ENCODE results near the gene SYTL1.
"Not testable (repeated sequence)": the region's sequence is repeated elsewhere in the genome, so short reads cannot be mapped to it uniquely, and the experiment has no call there.

Gene SYTL1

GRCh38 chr1:27383039-27383605 lies 41.3 kb downstream of the SYTL1 start, which contains the start of gene CD164L2:
TSS of gene CD164L2 (minus strand) at chr1:27383333. CDS start at chr1:27383239, 94 bp downstream.
- TF ChIP-seq, protein P1, sequence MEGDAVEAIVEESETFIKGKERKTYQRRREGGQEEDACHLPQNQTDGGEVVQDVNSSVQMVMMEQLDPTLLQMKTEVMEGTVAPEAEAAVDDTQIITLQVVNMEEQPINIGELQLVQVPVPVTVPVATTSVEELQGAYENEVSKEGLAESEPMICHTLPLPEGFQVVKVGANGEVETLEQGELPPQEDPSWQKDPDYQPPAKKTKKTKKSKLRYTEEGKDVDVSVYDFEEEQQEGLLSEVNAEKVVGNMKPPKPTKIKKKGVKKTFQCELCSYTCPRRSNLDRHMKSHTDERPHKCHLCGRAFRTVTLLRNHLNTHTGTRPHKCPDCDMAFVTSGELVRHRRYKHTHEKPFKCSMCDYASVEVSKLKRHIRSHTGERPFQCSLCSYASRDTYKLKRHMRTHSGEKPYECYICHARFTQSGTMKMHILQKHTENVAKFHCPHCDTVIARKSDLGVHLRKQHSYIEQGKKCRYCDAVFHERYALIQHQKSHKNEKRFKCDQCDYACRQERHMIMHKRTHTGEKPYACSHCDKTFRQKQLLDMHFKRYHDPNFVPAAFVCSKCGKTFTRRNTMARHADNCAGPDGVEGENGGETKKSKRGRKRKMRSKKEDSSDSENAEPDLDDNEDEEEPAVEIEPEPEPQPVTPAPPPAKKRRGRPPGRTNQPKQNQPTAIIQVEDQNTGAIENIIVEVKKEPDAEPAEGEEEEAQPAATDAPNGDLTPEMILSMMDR (IDR thresholded peaks at IDR 0.05; ENCODE audit: insufficient read depth, low read length): no peak
- TF ChIP-seq GABPA (IDR thresholded peaks at IDR 0.05; ENCODE audit: low read depth) (no peak), SPI1 (IDR thresholded peaks at IDR 0.05; ENCODE audit: borderline replicate concordance, low read depth) (no peak), POLR2AphosphoS5 (IDR thresholded peaks at IDR 0.05; ENCODE audit: low read depth) (no peak)
- TF ChIP-seq, protein P2, sequence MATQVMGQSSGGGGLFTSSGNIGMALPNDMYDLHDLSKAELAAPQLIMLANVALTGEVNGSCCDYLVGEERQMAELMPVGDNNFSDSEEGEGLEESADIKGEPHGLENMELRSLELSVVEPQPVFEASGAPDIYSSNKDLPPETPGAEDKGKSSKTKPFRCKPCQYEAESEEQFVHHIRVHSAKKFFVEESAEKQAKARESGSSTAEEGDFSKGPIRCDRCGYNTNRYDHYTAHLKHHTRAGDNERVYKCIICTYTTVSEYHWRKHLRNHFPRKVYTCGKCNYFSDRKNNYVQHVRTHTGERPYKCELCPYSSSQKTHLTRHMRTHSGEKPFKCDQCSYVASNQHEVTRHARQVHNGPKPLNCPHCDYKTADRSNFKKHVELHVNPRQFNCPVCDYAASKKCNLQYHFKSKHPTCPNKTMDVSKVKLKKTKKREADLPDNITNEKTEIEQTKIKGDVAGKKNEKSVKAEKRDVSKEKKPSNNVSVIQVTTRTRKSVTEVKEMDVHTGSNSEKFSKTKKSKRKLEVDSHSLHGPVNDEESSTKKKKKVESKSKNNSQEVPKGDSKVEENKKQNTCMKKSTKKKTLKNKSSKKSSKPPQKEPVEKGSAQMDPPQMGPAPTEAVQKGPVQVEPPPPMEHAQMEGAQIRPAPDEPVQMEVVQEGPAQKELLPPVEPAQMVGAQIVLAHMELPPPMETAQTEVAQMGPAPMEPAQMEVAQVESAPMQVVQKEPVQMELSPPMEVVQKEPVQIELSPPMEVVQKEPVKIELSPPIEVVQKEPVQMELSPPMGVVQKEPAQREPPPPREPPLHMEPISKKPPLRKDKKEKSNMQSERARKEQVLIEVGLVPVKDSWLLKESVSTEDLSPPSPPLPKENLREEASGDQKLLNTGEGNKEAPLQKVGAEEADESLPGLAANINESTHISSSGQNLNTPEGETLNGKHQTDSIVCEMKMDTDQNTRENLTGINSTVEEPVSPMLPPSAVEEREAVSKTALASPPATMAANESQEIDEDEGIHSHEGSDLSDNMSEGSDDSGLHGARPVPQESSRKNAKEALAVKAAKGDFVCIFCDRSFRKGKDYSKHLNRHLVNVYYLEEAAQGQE (IDR thresholded peaks at IDR 0.05; ENCODE audit: insufficient replicate concordance, low read depth): no peak
- Histone ChIP-seq H3K27ac (replicated peaks) (no peak within 1 kb of the TSS), H3K4me3 (replicated peaks; ENCODE audit: insufficient read depth, low read length) (no peak within 1 kb of the TSS), H3K27me3 (ENCODE audit: insufficient read depth, poor library complexity, severe bottlenecking) (peaks cover 2% of the 10 kb centered on the region)
- DNase-seq (ENCODE audit: low read depth in 1 of 2, low spot score in 1 of 2): no peak

DNA sequence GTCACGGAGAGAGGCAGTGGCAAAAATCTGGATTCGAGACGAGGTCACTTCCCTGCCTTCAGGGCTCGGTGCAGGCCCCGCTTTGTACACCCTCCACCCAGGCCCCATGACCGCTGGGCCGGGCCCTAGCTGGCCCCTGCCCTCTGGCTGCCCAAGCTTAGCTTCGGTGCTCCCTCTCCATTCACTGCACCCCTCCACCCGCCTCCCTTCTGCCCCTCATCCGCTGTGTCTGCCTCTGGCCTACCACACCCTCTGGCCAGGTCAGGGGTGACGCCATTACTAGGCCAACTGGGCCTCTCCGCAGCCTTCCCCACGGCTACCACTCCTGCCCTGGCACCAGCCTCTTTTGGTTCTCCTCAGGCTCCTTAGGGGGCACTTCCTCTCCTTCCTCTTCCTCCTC lies 41.8 kb downstream of the SYTL1 start:
- H3K4me3 ChIP-seq (replicated peaks; ENCODE audit: insufficient read depth, low read length): no peak overlapping the region
- H3K27me3 ChIP-seq (ENCODE audit: insufficient read depth, poor library complexity, severe bottlenecking): peaks cover 2% of the 10 kb centered on the region
- TF ChIP-seq, protein P2 (IDR thresholded peaks at IDR 0.05; ENCODE audit: insufficient replicate concordance, low read depth): no peak
- TF ChIP-seq, protein P1 (IDR thresholded peaks at IDR 0.05; ENCODE audit: insufficient read depth, low read length): no peak
- TF ChIP-seq GABPA (IDR thresholded peaks at IDR 0.05; ENCODE audit: low read depth): no peak
- no peak for TF ChIP-seq SPI1 (IDR thresholded peaks at IDR 0.05; ENCODE audit: borderline replicate concordance, low read depth)
- TF ChIP-seq POLR2AphosphoS5 (IDR thresholded peaks at IDR 0.05; ENCODE audit: low read depth): no peak
- H3K27ac ChIP-seq (replicated peaks): no peak overlapping the region
- no peak for DNase-seq (ENCODE audit: low read depth in 1 of 2, low spot score in 1 of 2)

DNA sequence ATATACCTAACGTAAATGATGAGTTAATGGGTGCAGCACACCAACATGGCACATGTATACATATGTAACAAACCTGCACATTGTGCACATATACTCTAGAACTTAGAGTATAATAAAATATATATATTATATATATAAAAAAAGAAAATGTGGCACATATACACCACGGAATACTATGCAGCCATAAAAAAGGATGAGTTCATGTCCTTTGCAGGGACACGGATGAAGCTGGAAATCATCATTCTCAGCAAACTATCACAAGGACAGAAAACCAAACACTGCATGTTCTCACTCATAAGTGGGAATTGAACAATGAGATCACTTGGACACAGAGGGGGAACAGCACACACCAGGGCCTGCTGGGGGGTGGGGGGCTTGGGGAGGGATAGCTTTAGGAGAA lies 43.0 kb downstream of the SYTL1 start:
- not testable (repeated sequence) for H3K27me3 ChIP-seq (ENCODE audit: insufficient read depth, poor library complexity, severe bottlenecking); DNase-seq (ENCODE audit: low read depth in 1 of 2, low spot score in 1 of 2); H3K4me3 ChIP-seq (replicated peaks; ENCODE audit: insufficient read depth, low read length); H3K27ac ChIP-seq (replicated peaks)

GRCh38 chr1:27388337-27389005 lies 46.6 kb downstream of the SYTL1 start:
- TF ChIP-seq SPI1 (IDR thresholded peaks at IDR 0.05; ENCODE audit: borderline replicate concordance, low read depth): no peak
- TF ChIP-seq, protein P1 (IDR thresholded peaks at IDR 0.05; ENCODE audit: insufficient read depth, low read length): peak; percentile 88
- H3K27ac ChIP-seq (replicated peaks): no peak overlapping the region
- DNase-seq (ENCODE audit: low read depth in 1 of 2, low spot score in 1 of 2): peak in 1 of 2 experiments; percentile 64
- peaks cover 2% of the 10 kb centered on the region for H3K27me3 ChIP-seq (ENCODE audit: insufficient read depth, poor library complexity, severe bottlenecking)
- H3K4me3 ChIP-seq (replicated peaks; ENCODE audit: insufficient read depth, low read length): no peak overlapping the region

Measured in HL-60 (cell line).